HUES6 (cell line): Measurements from ENCODE around the gene CANX.
"Not testable (repeated sequence)": the region's sequence is repeated elsewhere in the genome, so short reads cannot be mapped to it uniquely, and the experiment has no call there.

Experiments used
- H3K27ac ChIP-seq: 2 replicates; pipeline ENCODE4 v1.7.0; 2013; ENCODE audit warnings: low read depth, mild to moderate bottlenecking, low read length, inconsistent platforms
- H3K27me3 ChIP-seq: 2 replicates; pipeline ENCODE4 v1.6.1; 2013; ENCODE audit warnings: low read length; ENCODE audit not compliant: control insufficient read depth, insufficient read depth
- H3K36me3 ChIP-seq: 2 replicates; pipeline ENCODE4 v1.6.1; 2013; ENCODE audit warnings: low read length; ENCODE audit not compliant: control insufficient read depth, insufficient read depth
- H3K4me1 ChIP-seq: 2 replicates; pipeline ENCODE4 v1.6.1; 2013; ENCODE audit warnings: low read length; ENCODE audit not compliant: control insufficient read depth, insufficient read depth
- H3K4me3 ChIP-seq: 2 replicates; pipeline ENCODE4 v1.5.1; 2013; ENCODE audit warnings: low read depth, low read length
- H3K9ac ChIP-seq: one replicate; pipeline ENCODE4 v1.6.1; 2013; ENCODE audit warnings: mild to moderate bottlenecking, low read length
- H3K9me3 ChIP-seq: 2 replicates; pipeline ENCODE4 v1.6.1; 2013; ENCODE audit warnings: low read depth, low read length; ENCODE audit not compliant: control insufficient read depth, insufficient read depth

Gene CANX

DNA sequence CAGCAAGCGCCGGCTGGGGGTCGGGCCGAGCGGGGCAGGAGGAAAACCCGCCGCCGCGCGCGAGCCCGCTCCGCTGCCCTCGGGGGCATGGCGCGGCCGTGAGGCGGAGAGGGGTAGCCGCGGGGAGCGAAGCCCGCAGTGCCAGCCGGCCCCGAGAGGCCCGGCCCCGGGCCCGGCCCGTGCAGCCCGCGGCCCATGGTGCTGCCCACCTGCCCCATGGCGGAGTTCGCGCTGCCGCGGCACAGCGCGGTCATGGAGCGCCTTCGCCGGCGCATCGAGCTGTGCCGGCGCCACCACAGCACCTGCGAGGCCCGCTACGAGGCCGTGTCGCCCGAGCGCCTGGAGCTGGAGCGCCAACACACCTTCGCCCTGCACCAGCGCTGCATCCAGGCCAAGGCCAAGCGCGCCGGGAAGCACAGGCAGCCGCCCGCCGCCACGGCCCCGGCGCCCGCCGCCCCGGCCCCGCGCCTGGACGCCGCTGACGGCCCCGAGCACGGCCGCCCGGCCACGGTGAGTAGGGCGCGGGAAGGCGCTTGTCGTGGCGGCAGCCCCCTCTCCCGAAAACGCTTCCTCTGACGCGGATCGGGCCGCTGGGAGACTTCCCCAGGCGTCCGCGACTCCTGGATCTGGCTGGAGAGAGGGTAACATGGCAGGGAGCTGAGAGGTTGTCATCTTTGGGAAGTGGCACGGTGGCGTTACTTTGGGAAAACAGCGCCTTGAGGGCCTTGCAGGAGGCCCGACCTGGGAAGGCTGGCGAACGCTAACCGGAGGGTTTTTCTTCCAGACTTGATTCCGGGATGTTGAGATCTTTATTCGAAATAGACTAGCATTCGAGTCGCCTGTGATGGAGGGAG is 34.4 kb downstream of the CANX start:
- Histone ChIP-seq H3K36me3 (peaks cover 42% of the 10 kb centered on the region), H3K4me3 (peak overlapping the region; percentile 86), H3K9me3 (no peaks in the 10 kb centered on the region), H3K27me3 (no peaks in the 10 kb centered on the region), H3K4me1 (peaks cover 6% of the 10 kb centered on the region; the same call in 1 of the 2 replicates), H3K27ac (peak overlapping the region; percentile 91), H3K9ac (peak overlapping the region; percentile 99)

DNA sequence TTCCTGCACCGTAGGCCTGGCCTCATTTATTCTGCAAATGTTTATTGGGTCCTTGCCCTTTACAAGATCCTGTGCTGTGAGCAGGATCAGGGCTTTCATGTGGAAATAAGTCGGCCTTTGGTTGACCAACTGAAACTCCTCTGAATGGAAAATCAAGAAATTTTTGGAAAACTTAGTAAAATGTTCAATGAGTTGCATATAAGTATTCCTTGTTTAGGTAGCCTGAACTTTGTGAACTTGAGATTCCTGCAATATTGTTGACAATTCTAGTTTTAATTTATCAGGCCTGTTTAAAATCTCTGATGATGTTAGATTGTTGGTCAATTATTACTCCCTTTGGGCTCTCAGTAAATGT is 35.0 kb downstream of the CANX start:
- Histone ChIP-seq H3K4me3 (peak overlapping the region; percentile 86), H3K4me1 (peaks cover 6% of the 10 kb centered on the region; the same call in 1 of the 2 replicates), H3K9ac (peak overlapping the region; percentile 99), H3K36me3 (peaks cover 42% of the 10 kb centered on the region), H3K27me3 (no peaks in the 10 kb centered on the region), H3K27ac (peak overlapping the region; percentile 21; the same call in 1 of the 2 replicates), H3K9me3 (no peaks in the 10 kb centered on the region)

DNA sequence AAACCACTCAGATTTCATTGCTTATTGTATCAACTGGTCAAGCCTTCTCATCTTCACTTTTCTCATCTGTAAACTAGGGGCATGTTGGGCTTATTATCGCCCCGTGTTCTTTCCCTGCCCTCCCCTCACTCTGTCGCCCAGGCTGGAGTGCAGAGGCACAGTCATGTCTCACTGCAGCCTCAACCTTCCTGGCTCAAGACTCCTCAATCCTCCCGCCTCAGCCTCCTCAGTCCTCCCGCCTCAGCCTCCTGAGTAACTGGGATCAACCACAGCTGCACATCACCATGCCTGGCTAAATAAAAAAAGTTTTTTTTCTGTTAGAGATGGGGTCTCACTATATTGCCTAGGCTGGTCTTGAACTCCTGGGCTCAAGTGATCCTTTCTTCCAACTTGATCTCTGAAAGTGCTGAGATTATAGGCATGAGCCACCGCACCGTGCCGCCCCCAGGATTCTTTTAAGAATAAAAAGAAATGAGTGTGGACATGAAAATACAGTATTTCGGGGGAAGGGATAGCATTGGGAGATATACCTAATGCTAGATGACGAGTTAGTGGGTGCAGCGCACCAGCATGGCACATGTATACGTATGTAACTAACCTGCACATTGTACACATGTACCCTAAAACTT is 35.9 kb downstream of the CANX start:
- peaks cover 6% of the 10 kb centered on the region; the same call in 1 of the 2 replicates for H3K4me1 ChIP-seq
- H3K27ac ChIP-seq, result no peak overlapping the region
- H3K36me3 ChIP-seq, result peaks cover 38% of the 10 kb centered on the region
- H3K4me3 ChIP-seq, result peak overlapping the region; percentile 86
- H3K27me3 ChIP-seq, result no peaks in the 10 kb centered on the region
- no peaks in the 10 kb centered on the region for H3K9me3 ChIP-seq
- H3K9ac ChIP-seq, result no peak overlapping the region

DNA sequence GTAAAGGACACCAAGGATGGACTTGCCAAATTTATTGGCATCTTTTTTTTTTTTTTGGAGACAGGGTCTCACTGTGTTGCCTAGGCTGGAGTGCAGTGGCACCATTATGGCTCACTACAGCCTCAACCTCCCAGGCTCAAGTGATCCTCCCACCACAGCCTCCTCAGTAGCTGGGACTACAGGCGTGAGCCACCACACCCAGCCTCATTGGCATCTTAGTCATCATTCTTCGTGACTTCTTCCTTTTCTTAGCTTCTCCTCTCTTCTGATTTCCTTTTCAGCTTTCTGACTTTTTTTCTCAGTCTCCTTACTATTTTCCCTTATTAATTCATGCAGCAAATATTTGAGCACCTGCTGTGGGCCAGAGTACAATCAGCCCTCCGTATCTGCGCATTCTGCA is 40.0 kb downstream of the CANX start:
- Histone ChIP-seq H3K27me3 (no peaks in the 10 kb centered on the region), H3K4me1 (no peaks in the 10 kb centered on the region), H3K9me3 (no peaks in the 10 kb centered on the region), H3K36me3 (peaks cover 33% of the 10 kb centered on the region), H3K4me3 (no peak overlapping the region), H3K9ac (no peak overlapping the region), H3K27ac (no peak overlapping the region)

DNA sequence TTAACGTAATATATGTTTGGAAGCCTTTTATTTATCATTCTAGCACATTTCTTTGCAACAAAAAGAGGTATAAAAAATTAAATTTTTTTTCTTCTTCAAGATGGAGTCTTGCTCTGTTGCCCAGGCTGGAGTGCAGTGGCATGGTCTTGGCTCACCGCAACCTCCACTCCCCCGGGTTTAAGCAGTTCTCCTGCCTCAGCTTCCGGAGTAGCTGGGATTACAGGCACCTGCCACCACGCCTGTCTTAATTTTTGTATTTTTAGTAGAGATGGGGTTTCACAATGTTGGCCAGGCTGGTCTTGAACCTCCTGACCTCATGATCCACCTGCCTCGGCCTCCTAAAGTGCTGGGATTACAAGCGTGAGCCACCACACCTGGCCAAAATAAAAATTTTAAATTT is 45.3 kb downstream of the CANX start:
- not testable (repeated sequence) for H3K9me3 ChIP-seq, H3K27me3 ChIP-seq, H3K27ac ChIP-seq, H3K9ac ChIP-seq, H3K4me3 ChIP-seq, H3K4me1 ChIP-seq
- peaks cover 13% of the 10 kb centered on the region for H3K36me3 ChIP-seq

DNA sequence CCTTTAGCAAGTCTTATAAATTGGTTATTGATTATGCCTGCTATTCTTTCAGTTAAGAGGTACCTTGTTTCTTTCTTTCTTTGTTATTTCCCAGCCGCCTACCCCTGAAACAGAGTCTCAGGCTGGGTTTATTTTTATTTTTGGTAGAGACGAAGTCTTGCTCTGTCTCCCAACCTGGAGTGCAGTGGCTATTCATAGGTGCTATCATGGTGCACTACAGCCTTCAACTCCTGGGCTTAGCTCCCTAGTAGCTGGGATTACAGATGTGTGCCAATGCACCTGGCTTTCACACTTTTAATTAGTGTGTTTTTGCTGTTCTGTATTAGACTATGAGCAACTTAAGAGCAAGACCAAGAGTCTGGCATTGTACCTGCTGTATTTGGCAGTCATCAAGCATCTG is 48.1 kb downstream of the CANX start:
- no peak overlapping the region for H3K27ac ChIP-seq
- no peaks in the 10 kb centered on the region for H3K4me1 ChIP-seq
- H3K36me3 ChIP-seq, result peaks cover 5% of the 10 kb centered on the region; the same call in 1 of the 2 replicates
- no peaks in the 10 kb centered on the region for H3K27me3 ChIP-seq
- no peak overlapping the region for H3K4me3 ChIP-seq
- H3K9me3 ChIP-seq, result no peaks in the 10 kb centered on the region
- no peak overlapping the region for H3K9ac ChIP-seq

DNA sequence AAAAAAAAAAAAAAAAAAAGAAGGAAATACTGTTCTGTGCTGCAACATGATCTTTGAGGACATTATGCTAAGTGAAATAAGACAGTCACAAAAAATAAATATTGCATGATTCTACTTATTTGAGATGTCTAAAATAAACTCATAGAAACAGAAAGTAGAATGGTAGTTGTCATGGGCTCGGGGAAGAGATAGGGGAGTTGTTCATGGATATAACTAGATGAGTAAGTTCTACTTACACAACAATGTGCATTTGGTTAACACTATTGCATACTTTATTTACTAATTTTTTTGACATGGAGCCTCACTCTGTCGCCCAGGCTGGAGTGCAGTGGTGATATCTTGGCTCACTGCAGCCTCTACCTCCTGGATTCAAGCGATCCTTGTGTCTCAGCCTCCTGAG is 49.0 kb downstream of the CANX start:
- no peaks in the 10 kb centered on the region for H3K4me1 ChIP-seq
- peaks cover 5% of the 10 kb centered on the region; the same call in 1 of the 2 replicates for H3K36me3 ChIP-seq
- H3K27me3 ChIP-seq, result no peaks in the 10 kb centered on the region
- no peak overlapping the region for H3K27ac ChIP-seq
- H3K4me3 ChIP-seq, result no peak overlapping the region
- no peak overlapping the region for H3K9ac ChIP-seq
- no peaks in the 10 kb centered on the region for H3K9me3 ChIP-seq

DNA sequence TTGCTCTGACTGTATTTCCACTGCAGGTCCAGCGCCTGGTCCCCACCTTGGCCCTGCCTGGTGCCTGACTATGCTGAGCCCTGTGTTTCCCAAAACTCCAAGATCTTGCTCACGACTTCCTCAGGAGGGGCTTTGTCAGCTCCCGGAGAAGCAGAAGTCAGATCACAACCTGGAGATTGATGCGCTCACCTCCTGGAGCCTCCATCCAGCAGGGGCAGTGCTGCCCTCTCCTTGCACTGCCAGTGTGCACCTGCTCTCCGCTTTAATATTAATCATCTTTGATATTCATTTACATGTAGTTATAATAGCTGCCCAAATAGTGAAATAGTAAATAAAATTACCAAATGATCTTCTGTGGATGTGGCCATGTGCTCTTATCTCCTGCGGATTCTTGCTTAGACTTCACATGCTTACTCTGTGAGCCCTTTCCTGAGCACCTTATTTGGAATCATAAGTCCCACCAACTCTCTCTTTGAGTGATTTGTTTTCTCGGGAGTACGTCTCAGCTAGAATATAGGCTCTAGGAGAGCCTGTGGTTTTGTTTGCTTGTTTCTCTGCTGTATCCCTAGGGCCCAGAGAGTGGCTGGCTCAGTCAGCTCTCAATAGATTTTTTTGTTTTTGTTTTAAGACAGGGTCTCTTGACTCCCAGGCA is 51.2 kb downstream of the CANX start:
- Histone ChIP-seq H3K4me3 (no peak overlapping the region), H3K9me3 (no peaks in the 10 kb centered on the region), H3K27ac (no peak overlapping the region), H3K36me3 (peaks cover 5% of the 10 kb centered on the region; the same call in 1 of the 2 replicates), H3K27me3 (no peaks in the 10 kb centered on the region), H3K4me1 (peaks cover 10% of the 10 kb centered on the region), H3K9ac (no peak overlapping the region)

DNA sequence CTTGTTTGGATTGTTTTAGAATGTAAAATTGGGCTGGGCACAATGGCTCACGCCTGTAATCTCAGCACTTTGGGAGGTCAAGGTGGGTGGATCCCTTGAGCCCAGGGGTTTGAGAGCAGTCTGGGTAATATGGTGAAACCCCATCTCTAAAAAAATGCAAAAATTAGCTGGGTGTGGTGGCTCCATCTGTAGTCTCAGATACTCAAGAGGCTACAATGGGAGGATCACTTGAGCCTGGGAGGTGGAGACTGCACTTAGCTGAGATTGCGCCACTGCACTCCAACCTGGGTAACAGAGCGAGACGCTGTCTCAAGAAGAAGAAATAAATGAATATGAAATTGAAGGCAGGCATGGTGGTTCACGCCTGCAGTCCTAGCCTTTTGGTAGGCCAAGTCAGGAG is 55.2 kb downstream of the CANX start:
- H3K9me3 ChIP-seq, result no peaks in the 10 kb centered on the region
- no peak overlapping the region for H3K9ac ChIP-seq
- H3K27me3 ChIP-seq, result no peaks in the 10 kb centered on the region
- peaks cover 14% of the 10 kb centered on the region for H3K4me1 ChIP-seq
- H3K36me3 ChIP-seq, result peaks cover 5% of the 10 kb centered on the region; the same call in 1 of the 2 replicates
- H3K4me3 ChIP-seq, result no peak overlapping the region
- no peak overlapping the region for H3K27ac ChIP-seq

DNA sequence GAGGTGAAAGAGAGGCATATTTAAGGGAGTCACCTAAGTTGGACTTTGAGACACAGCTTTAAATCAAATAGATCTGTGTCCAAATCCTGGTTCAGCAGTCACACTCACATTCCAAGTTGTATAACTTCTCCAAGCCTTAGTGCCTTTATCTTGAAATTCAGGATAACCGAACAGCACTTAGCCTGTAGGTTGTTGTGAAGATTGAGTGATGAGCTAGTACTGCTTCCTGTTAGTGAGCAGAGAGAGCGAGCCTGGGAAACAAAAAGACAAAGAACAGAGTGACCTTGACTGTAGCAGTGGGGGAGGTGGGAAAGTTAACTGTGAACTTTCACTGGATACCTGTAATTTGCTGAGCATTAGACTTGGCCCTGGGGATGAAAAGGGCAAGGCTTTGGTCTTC is 56.3 kb downstream of the CANX start:
- Histone ChIP-seq H3K9ac (no peak overlapping the region), H3K27ac (no peak overlapping the region), H3K36me3 (peaks cover 5% of the 10 kb centered on the region; the same call in 1 of the 2 replicates), H3K9me3 (no peaks in the 10 kb centered on the region), H3K4me3 (no peak overlapping the region), H3K27me3 (no peaks in the 10 kb centered on the region), H3K4me1 (peaks cover 16% of the 10 kb centered on the region)

DNA sequence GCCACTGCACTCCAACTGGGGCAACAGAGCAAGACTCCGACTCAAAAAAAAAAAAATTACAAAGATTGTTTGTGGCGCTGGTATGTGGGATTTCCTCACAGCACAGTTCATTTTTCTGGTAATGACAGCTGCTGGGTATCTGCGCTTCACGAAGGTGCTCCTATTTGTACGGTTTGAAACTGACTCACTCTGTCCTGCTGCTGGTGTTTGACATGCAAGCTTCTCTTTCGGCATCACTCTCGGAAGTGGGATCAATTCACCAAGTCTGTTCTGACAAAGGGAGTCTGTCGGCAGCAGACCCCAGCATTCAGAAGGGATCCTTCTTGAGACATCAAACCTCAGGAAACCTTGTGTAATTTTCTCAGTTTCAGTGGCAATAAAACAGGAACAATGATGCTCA is 60.2 kb downstream of the CANX start:
- Histone ChIP-seq H3K4me3 (no peak overlapping the region), H3K9me3 (no peaks in the 10 kb centered on the region), H3K27ac (no peak overlapping the region), H3K36me3 (no peaks in the 10 kb centered on the region), H3K4me1 (peaks cover 42% of the 10 kb centered on the region), H3K9ac (no peak overlapping the region), H3K27me3 (no peaks in the 10 kb centered on the region)
